ENCODE results near the gene NOP53. TPM values are rescaled to one million over a fixed set of nuclear protein-coding genes. Genes with fewer than 3 reads are reported as not detected.
"Not testable (repeated sequence)": the region's sequence is repeated elsewhere in the genome, so short reads cannot be mapped to it uniquely, and the experiment has no call there.

Gene NOP53
- total RNA-seq, 1 donor from 2014 or later = 290 TPM

DNA sequence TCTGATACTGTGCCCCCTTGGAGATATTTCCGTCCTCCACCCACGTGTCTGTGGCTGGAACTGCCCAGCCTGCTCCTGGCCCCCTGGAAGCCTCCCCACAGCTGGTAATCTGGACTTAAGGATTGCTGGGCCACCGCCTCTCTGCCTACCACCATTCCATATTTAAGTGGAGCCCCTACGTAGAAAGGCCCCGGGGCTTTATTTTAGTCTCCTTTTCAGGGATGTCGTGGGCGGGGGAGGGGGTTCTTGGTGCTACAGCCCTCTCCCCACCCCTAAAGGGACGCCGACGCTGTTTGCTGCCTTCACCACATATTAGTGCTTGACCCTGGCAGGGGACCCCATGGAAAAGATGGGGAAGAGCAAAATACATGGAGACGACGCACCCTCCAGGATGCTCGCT is 2.7 kb upstream of the NOP53 start:
- Mint-ChIP-seq H3K27ac (peak overlapping the region; percentile 97), H3K36me3 (peaks cover 12% of the 10 kb centered on the region), H3K4me1 (peaks cover 18% of the 10 kb centered on the region), H3K27me3 (ENCODE audit: low read depth) (no peaks in the 10 kb centered on the region), H3K4me3 (peak overlapping the region; percentile 69), H3K9me3 (no peaks in the 10 kb centered on the region)
- TF ChIP-seq, protein P1, sequence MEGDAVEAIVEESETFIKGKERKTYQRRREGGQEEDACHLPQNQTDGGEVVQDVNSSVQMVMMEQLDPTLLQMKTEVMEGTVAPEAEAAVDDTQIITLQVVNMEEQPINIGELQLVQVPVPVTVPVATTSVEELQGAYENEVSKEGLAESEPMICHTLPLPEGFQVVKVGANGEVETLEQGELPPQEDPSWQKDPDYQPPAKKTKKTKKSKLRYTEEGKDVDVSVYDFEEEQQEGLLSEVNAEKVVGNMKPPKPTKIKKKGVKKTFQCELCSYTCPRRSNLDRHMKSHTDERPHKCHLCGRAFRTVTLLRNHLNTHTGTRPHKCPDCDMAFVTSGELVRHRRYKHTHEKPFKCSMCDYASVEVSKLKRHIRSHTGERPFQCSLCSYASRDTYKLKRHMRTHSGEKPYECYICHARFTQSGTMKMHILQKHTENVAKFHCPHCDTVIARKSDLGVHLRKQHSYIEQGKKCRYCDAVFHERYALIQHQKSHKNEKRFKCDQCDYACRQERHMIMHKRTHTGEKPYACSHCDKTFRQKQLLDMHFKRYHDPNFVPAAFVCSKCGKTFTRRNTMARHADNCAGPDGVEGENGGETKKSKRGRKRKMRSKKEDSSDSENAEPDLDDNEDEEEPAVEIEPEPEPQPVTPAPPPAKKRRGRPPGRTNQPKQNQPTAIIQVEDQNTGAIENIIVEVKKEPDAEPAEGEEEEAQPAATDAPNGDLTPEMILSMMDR (IDR thresholded peaks at IDR 0.05; ENCODE audit: unreplicated experiment) = no peak
- no peak for DNase-seq (ENCODE audit: low spot score in 2 of 2, unreplicated experiment in 2 of 2)

- H3K9me3 Mint-ChIP-seq; H3K27me3 Mint-ChIP-seq (ENCODE audit: low read depth); DNase-seq (ENCODE audit: low spot score in 2 of 2, unreplicated experiment in 2 of 2): not testable (repeated sequence)
- peak overlapping the region; percentile 99 for H3K27ac Mint-ChIP-seq
- peaks cover 24% of the 10 kb centered on the region for H3K36me3 Mint-ChIP-seq
- H3K4me3 Mint-ChIP-seq = peak overlapping the region; percentile 99
- H3K4me1 Mint-ChIP-seq = peaks cover 21% of the 10 kb centered on the region
Observed at GRCh38 chr19:47746129-47746528, 783 bp downstream of the NOP53 start.

DNA sequence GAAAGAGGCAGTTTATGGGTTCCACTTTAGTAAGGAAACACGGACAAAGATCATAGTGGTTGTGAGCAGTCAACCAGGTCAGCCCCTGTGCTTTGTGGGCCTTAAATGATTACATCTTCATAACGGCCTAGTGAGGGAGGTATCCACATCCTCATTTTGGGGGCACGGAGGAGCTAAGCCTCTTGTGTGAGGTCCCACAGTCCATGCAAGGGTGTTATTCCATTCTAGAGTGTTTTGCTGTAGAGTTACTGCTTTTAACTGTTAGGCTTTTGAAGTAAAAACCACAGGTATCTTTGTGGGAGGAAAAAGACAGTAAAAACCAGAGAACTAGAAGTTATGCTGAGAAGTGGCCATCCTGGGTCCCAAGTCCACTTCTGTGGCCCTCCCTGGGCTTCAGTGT is 4.0 kb downstream of the NOP53 start:
- peaks cover 10% of the 10 kb centered on the region for H3K4me1 Mint-ChIP-seq
- peaks cover 20% of the 10 kb centered on the region for H3K36me3 Mint-ChIP-seq
- no peak overlapping the region for H3K4me3 Mint-ChIP-seq
- H3K27ac Mint-ChIP-seq = peak overlapping the region; percentile 72
- DNase-seq (ENCODE audit: low spot score in 2 of 2, unreplicated experiment in 2 of 2) = no peak
- no peaks in the 10 kb centered on the region for H3K9me3 Mint-ChIP-seq
- TF ChIP-seq, protein P1 (IDR thresholded peaks at IDR 0.05; ENCODE audit: unreplicated experiment) = no peak
- no peaks in the 10 kb centered on the region for H3K27me3 Mint-ChIP-seq (ENCODE audit: low read depth)

DNA sequence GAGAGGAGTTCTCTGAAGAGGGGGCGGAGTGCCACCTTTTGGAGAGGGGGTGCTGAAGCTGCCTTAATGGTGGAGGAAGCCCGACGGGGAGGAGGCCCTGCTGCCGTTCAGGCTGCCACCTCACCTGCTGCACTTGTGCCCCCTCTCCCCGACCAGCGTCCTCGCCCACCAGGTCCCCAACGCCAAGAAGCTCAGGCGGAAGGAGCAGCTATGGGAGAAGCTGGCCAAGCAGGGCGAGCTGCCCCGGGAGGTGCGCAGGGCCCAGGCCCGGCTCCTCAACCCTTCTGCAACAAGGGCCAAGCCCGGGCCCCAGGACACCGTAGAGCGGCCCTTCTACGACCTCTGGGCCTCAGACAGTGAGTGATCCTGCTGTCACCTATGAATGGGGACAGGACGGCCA is 5.4 kb downstream of the NOP53 start:
- DNase-seq (ENCODE audit: low spot score in 2 of 2, unreplicated experiment in 2 of 2) = no peak
- Mint-ChIP-seq H3K27ac (no peak overlapping the region), H3K27me3 (ENCODE audit: low read depth) (no peaks in the 10 kb centered on the region), H3K4me1 (peaks cover 8% of the 10 kb centered on the region), H3K9me3 (no peaks in the 10 kb centered on the region), H3K36me3 (peaks cover 20% of the 10 kb centered on the region), H3K4me3 (no peak overlapping the region)
- TF ChIP-seq, protein P1 (IDR thresholded peaks at IDR 0.05; ENCODE audit: unreplicated experiment) = no peak

DNA sequence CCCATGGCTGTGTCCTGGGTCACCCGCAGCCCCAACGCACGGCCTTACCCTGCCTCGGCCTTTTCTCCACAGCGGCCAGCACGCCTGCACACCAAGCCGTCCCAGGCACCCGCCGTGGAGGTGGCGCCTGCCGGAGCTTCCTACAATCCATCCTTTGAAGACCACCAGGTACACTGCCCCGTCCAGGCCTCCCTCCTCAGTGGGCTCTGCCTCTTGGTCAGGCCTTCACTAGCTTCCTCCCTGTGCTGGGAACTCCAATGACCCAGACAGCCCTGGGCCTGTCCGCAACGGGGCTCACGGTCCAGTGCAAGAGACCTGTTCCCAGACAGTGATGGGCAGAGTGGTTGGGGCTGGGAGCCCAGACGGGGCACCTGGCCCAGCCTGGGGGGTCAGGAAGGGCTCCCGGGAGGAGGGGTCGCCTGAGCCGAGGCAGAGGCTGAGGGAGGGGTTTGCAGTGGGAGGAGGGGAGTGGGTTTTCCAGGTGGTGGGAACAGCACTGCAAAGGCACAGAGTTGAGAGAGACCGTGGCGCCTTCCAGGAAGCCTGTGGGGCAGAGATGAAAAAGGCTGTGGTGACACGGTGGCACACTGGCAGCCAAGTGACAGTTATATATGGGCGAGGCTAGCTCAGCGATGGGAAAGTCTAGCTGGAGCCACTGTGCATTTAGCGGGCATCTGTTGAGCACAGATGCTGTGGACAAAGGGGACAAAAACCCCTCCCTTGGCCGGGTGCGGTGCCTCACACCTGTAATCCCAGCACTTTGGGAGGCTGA is 7.3 kb downstream of the NOP53 start:
- DNase-seq (ENCODE audit: low spot score in 2 of 2, unreplicated experiment in 2 of 2) = no peak
- Mint-ChIP-seq H3K27ac (no peak overlapping the region), H3K9me3 (no peaks in the 10 kb centered on the region), H3K36me3 (peaks cover 30% of the 10 kb centered on the region), H3K4me3 (no peak overlapping the region), H3K27me3 (ENCODE audit: low read depth) (no peaks in the 10 kb centered on the region), H3K4me1 (peaks cover 2% of the 10 kb centered on the region)
- TF ChIP-seq, protein P1 (IDR thresholded peaks at IDR 0.05; ENCODE audit: unreplicated experiment) = no peak

DNA sequence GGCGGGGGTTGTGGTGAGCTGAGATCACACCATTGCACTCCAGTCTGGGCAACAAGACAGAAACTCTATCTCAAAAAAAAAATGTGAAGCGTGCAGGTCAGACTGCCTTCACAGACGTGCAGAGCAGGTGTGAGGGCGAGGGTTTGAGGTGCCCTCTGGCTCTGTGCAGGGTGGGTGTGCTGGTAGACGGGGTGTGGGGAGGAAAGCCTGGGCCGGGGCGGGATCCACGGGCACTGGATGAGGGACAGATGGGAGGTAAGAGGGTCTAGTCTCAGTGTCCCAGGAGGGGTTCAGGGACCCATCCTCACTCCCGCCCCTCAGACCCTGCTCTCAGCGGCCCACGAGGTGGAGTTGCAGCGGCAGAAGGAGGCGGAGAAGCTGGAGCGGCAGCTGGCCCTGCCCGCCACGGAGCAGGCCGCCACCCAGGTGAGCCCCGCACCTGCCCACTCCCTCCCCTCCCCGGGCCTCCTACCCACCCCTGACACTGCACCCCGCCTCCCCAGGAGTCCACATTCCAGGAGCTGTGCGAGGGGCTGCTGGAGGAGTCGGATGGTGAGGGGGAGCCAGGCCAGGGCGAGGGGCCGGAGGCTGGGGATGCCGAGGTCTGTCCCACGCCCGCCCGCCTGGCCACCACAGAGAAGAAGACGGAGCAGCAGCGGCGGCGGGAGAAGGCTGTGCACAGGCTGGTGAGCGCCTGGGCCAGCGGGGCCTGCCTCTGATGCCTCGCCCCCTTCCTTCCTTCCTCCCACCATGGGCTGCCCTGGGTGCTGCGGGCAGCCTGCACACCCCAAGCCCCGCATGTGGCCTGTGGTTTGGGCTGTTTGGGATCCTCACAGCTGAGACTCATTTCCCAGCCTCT is 9.1 kb downstream of the NOP53 start:
- Mint-ChIP-seq H3K27ac (no peak overlapping the region), H3K4me1 (no peaks in the 10 kb centered on the region), H3K9me3 (peaks cover 4% of the 10 kb centered on the region), H3K4me3 (no peak overlapping the region), H3K36me3 (peaks cover 36% of the 10 kb centered on the region), H3K27me3 (ENCODE audit: low read depth) (no peaks in the 10 kb centered on the region)
- TF ChIP-seq, protein P1 (IDR thresholded peaks at IDR 0.05; ENCODE audit: unreplicated experiment) = no peak
- DNase-seq (ENCODE audit: low spot score in 2 of 2, unreplicated experiment in 2 of 2) = no peak

Data from mesothelial cell of epicardium (in vitro differentiated cells).